ENCODE results near the gene TOM1L2.

TOM1L2 gene

GRCh38 chr17:17892731-17893130, 79.5 kb downstream of the TOM1L2 start:
- DNase-seq (ENCODE audit: low spot score): no peak
- TF ChIP-seq CTCF (IDR thresholded peaks at IDR 0.05; ENCODE audit: extremely low read depth, missing control alignments): no peak

DNA sequence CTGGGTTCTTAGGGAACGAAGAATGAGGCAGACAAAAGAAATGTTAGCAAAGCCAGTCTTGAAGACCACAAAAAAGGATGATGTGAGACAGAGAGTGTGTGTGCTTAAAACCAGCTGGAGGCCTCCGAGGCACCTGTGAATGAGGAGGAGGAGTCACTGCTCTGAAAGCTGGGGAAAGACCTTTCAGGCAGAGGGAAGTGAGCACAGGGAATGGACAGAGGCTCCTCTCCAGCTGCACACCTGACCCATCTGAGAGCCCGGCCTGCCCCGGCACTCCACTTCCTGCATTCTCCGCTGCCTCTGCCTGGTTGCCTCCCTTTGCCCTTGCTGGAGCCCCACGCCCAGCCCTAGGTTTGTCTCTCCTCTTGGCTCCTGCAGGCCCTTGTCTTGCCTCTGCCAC, 80.2 kb downstream of the TOM1L2 start:
- TF ChIP-seq CTCF (IDR thresholded peaks at IDR 0.05; ENCODE audit: extremely low read depth, missing control alignments): no peak
- DNase-seq (ENCODE audit: low spot score): peak; percentile 23

- peak; percentile 77 for TF ChIP-seq CTCF (IDR thresholded peaks at IDR 0.05; ENCODE audit: extremely low read depth, missing control alignments)
- DNase-seq (ENCODE audit: low spot score): peak; percentile 73
These were observed 81.1 kb downstream of the TOM1L2 start for GRCh38 chr17:17890773-17891759.

DNA sequence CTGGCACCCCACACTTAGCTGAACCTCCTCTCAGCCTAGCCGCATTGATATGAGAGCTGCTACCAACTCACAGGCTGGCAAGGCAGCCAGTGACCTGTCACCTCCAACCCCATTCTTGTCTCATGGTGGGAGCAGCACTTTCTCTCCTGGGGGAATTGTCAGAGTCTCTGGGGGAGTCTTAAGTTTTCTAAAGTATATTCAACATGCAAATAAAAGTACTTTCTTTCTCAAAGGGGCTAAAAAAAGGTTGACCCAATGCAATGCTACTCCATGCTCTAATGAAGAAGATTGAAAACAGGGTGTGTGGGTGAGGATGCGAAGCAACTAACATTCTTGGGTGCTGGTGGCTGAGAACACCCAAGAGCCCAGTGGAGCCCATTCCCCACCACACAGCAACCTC, 82.3 kb downstream of the TOM1L2 start:
- DNase-seq (ENCODE audit: low spot score): no peak
- TF ChIP-seq CTCF (IDR thresholded peaks at IDR 0.05; ENCODE audit: extremely low read depth, missing control alignments): no peak

- TF ChIP-seq CTCF (IDR thresholded peaks at IDR 0.05; ENCODE audit: extremely low read depth, missing control alignments): no peak
- no peak for DNase-seq (ENCODE audit: low spot score)
These were observed 83.4 kb downstream of the TOM1L2 start for GRCh38 chr17:17888821-17889220.

DNA sequence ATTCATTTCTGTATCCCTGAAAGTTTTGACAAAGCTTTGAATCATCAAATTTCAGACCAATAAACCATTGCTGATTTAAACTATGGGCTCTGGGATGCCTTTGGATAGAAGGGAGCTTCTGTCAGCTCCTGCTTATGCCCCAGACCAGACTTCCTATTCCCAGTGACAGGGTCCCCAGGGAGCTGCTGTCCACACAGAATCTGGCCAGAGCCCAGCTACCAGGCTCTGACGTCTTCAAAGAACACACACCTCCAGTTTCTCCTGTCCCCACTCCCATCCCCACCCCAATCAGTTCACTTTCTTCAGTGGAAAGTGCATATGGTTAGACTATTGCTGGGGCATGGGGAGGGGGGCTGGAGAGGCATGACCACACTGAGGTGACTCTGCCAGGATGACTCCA, 83.8 kb downstream of the TOM1L2 start:
- TF ChIP-seq CTCF (IDR thresholded peaks at IDR 0.05; ENCODE audit: extremely low read depth, missing control alignments): no peak
- DNase-seq (ENCODE audit: low spot score): no peak

- DNase-seq (ENCODE audit: low spot score): no peak
- TF ChIP-seq CTCF (IDR thresholded peaks at IDR 0.05; ENCODE audit: extremely low read depth, missing control alignments): no peak
These were observed 84.4 kb downstream of the TOM1L2 start for GRCh38 chr17:17887752-17888304.

Measured in GM20000 (cell line).